ENCODE data around the gene NR4A3. TPM values are rescaled to one million over a fixed set of nuclear protein-coding genes. Genes with fewer than 3 reads are reported as not detected.

NR4A3 gene
- total RNA-seq, 1 experiment from 2014 or later = 0.24 TPM

- H3K14ac ChIP-seq (ENCODE audit: insufficient read depth, low read length) = no peak overlapping the region
- no peak overlapping the region for H2BK20ac ChIP-seq (ENCODE audit: low read depth, low read length, poor library complexity, severe bottlenecking)
- no peak overlapping the region for H4K91ac ChIP-seq (ENCODE audit: insufficient read length, low read depth, low read length)
- no peak overlapping the region for H3K27ac ChIP-seq (ENCODE audit: insufficient read length, low read depth, low read length)
- H4K20me1 ChIP-seq (ENCODE audit: control insufficient read depth, insufficient read depth, insufficient read length) = no peaks in the 10 kb centered on the region
- H3K79me2 ChIP-seq (ENCODE audit: insufficient read depth, low read length) = no peaks in the 10 kb centered on the region
- H4K8ac ChIP-seq (replicated peaks; ENCODE audit: insufficient read length, low read depth, low read length) = no peak overlapping the region
- Mint-ChIP-seq H3K9me3 (no peaks in the 10 kb centered on the region), H3K4me3 (no peak overlapping the region), H3K27ac (no peak overlapping the region), H3K4me1 (peaks cover 23 to 27% of the 10 kb centered on the region in 2 experiments), H3K27me3 (ENCODE audit: low read depth) (peaks cover 5% of the 10 kb centered on the region), H3K36me3 (ENCODE audit: insufficient read depth in 1 of 3, low read depth in 3 of 3) (no peaks in the 10 kb centered on the region; a peak in 1 of 7 replicates)
- no peak for DNase-seq
- no peak overlapping the region for H3K4me2 ChIP-seq (ENCODE audit: insufficient read depth, insufficient read length, low read length)
- no peak overlapping the region for H2BK5ac ChIP-seq (ENCODE audit: insufficient read length, low read length)
- H3K23me2 ChIP-seq (ENCODE audit: insufficient read length, low read depth, low read length, poor library complexity, severe bottlenecking) = peaks cover 7% of the 10 kb centered on the region
- no peak for TF ChIP-seq CTCF (conservative IDR thresholded peaks at IDR 0.05)
- no peaks in the 10 kb centered on the region for H3K9me3 ChIP-seq (ENCODE audit: control insufficient read depth, low read depth, low read length)
- H3K79me1 ChIP-seq (ENCODE audit: insufficient read depth, low read depth, low read length, poor library complexity, severe bottlenecking) = no peaks in the 10 kb centered on the region
- H3K4me1 ChIP-seq (ENCODE audit: insufficient read depth, low read length) = peaks cover 5% of the 10 kb centered on the region; the same call in 1 of the 2 replicates
- no peak overlapping the region for H3K23ac ChIP-seq (ENCODE audit: insufficient read length, low read depth, low read length)
- H3K18ac ChIP-seq (ENCODE audit: insufficient read length, low read depth, low read length) = no peak overlapping the region
- no peak overlapping the region for H3K4ac ChIP-seq (ENCODE audit: low read depth, low read length)
- no CpG with 5 or more reads among the region's 1 CpG for WGBS (ENCODE audit: extremely low coverage, insufficient read length, low lambda C conversion rate)
- no peaks in the 10 kb centered on the region for H3K27me3 ChIP-seq (ENCODE audit: insufficient read depth, low read length)
- H4K5ac ChIP-seq (ENCODE audit: insufficient read length, low read depth, low read length) = no peak overlapping the region
- no peak overlapping the region for H2AK5ac ChIP-seq (ENCODE audit: insufficient read length, low read length)
- no peak overlapping the region for H2BK15ac ChIP-seq (ENCODE audit: low read depth, low read length)
- H2BK12ac ChIP-seq (ENCODE audit: insufficient read length, low read depth, low read length) = no peak overlapping the region
- H2AFZ ChIP-seq (ENCODE audit: low read length) = no peak overlapping the region
- no peak overlapping the region for H3K9ac ChIP-seq (ENCODE audit: extremely low read depth, insufficient read length, low read length)
- no peak overlapping the region for H2BK120ac ChIP-seq (ENCODE audit: low read depth, low read length, poor library complexity, severe bottlenecking)
- H3K56ac ChIP-seq (ENCODE audit: insufficient read length, low read depth, low read length) = no peak overlapping the region
- no peak overlapping the region for H3T11ph ChIP-seq (ENCODE audit: low read length)
Measured at GRCh38 chr9:99903393-99903792, 81.7 kb downstream of the NR4A3 start.

All from H9 (cell line).